K562 (cell line): Measurements from ENCODE around the gene PES1. TPM values are rescaled to one million over a fixed set of nuclear protein-coding genes. Genes with fewer than 3 reads are reported as not detected.
A peak's percentile ranks its signal among the peaks of the same experiment; 100 is the strongest.

Experiments
- BCL6 ChIP-seq: fragments of 250-450 bp; sonication (Bioruptor Pico); IDR thresholded peaks from 2 replicates; pipeline ENCODE4 v1.4.0; 2020
- FOXA3 ChIP-seq, 2 experiments: fragments of 450-650 bp in 1 of 2; sonication (generic) in 1 of 2; formaldehyde crosslinking; IDR thresholded peaks in 1 of 2; conservative IDR thresholded peaks in 1 of 2; 2 replicates each; pipeline versions ENCODE4 v1.4.0 to v1.8.0; 2020 to 2022; ENCODE audit warnings: mild to moderate bottlenecking in 2 of 2, missing genetic modification reagents in 1 of 2
- HMGXB4 ChIP-seq: sonication (generic); formaldehyde crosslinking; IDR thresholded peaks from 2 replicates; pipeline ENCODE4 v1.8.1; 2023; ENCODE audit warnings: mild to moderate bottlenecking, missing genetic modification reagents
- HSF4 ChIP-seq: fragments of 250-450 bp; sonication (Bioruptor Pico); IDR thresholded peaks from 2 replicates; pipeline ENCODE4 v2.1.2; 2022; ENCODE audit warnings: mild to moderate bottlenecking, moderate library complexity, borderline replicate concordance
- ID3 ChIP-seq, 2 experiments: fragments of 250-450 bp in 1 of 2; fragments of 450-650 bp in 1 of 2; sonication (Bioruptor Pico) in 1 of 2; IDR thresholded peaks; 2 replicates each; pipeline versions ENCODE4 v1.6.1 to v1.8.0; 2016 to 2021; ENCODE audit warnings: mild to moderate bottlenecking in 2 of 2, moderate library complexity in 2 of 2, missing compliant biosample characterization in 1 of 2, missing genetic modification characterization in 1 of 2
- JUNB ChIP-seq: fragments of 450-650 bp; formaldehyde crosslinking; conservative IDR thresholded peaks from 2 replicates; pipeline ENCODE4 v1.4.0; 2020; ENCODE audit warnings: mild to moderate bottlenecking
- KLF6 ChIP-seq: fragments of 250-450 bp; sonication (Bioruptor Pico); IDR thresholded peaks from 2 replicates; pipeline ENCODE4 v1.4.0; 2020; ENCODE audit warnings: mild to moderate bottlenecking, moderate library complexity, borderline replicate concordance
- MEF2D ChIP-seq: conservative IDR thresholded peaks from 2 replicates; pipeline ENCODE4 v1.6.1; 2016; ENCODE audit warnings: low read depth, missing genetic modification characterization, missing compliant biosample characterization
- POLR2A ChIP-seq: fragments of 450-650 bp; conservative IDR thresholded peaks from 2 replicates; pipeline ENCODE4 v1.6.1; 2016
- ZBTB12 ChIP-seq: fragments of 250-450 bp; sonication (Bioruptor Pico); IDR thresholded peaks from 2 replicates; pipeline ENCODE4 v1.4.0; 2020
- ZNF133 ChIP-seq: fragments of 250-450 bp; sonication (Bioruptor Pico); IDR thresholded peaks from 2 replicates; pipeline ENCODE4 v1.4.0; 2020; ENCODE audit warnings: mild to moderate bottlenecking
- ZNF175 ChIP-seq: fragments of 200-800 bp; sonication (Bioruptor generic); IDR thresholded peaks from 2 replicates; pipeline ENCODE4 v1.6.1; 2016; ENCODE audit warnings: low read depth, mild to moderate bottlenecking, missing genetic modification characterization, missing compliant biosample characterization
- ZNF184 ChIP-seq: sonication (generic); formaldehyde crosslinking; IDR thresholded peaks from 2 replicates; pipeline ENCODE4 v1.5.0; 2020; ENCODE audit warnings: missing genetic modification reagents
- ZNF449 ChIP-seq: fragments of 250-450 bp; sonication (Bioruptor Pico); IDR thresholded peaks from 2 replicates; pipeline ENCODE4 v1.8.0; 2022; ENCODE audit warnings: moderate library complexity, mild to moderate bottlenecking, inconsistent platforms
- ZNF79 ChIP-seq: fragments of 250-450 bp; sonication (Bioruptor Pico); IDR thresholded peaks from 2 replicates; pipeline ENCODE4 v1.4.0; 2020; ENCODE audit warnings: low read depth, mild to moderate bottlenecking, moderate library complexity
- polyA plus RNA-seq, 8 experiments: library from polyadenylated mRNA; depleted of rRNA in 4 of 8; stranded (reverse) in 5 of 8; unstranded in 3 of 8; fragments of >200 nt; fragmentation: Nextera tagmentation in 2 of 8; fragmentation: Illumina TruSeq in 1 of 8; extraction: Ambion mirVana in 2 of 8; extraction: Trizol in 1 of 8; gene quantifications; 2 replicates each; pipeline versions ENCODE4 v1.2.1 to v1.2.3, GENCODE V29; 2011 to 2014; ENCODE audit warnings: inconsistent platforms in 1 of 8, missing spikeins in 1 of 8
- total RNA-seq, 7 experiments: library from RNA; depleted of rRNA in 6 of 7; stranded (reverse); fragments of >200 nt in 6 of 7; fragmentation: Illumina TruSeq in 2 of 7; extraction: Trizol in 2 of 7; gene quantifications; 2 replicates each; pipeline versions ENCODE4 v1.2.1 to v1.2.3, GENCODE V29; 2011 to 2021; ENCODE audit warnings: low replicate concordance in 1 of 7
- TF ChIP-seq, protein P1 (sequence below): fragments of 450-650 bp; conservative IDR thresholded peaks from 2 replicates; pipeline ENCODE4 v1.6.1; 2016; ENCODE audit warnings: missing genetic modification characterization, low read depth, mild to moderate bottlenecking, missing compliant biosample characterization, moderate library complexity
- TF ChIP-seq, protein P2 (sequence below): fragments of 450-650 bp; formaldehyde crosslinking; IDR thresholded peaks from 2 replicates; pipeline ENCODE4 v1.4.0; 2020; ENCODE audit warnings: mild to moderate bottlenecking, moderate library complexity
- TF ChIP-seq, protein P3 (sequence below): fragments of 250-450 bp; sonication (Bioruptor Pico); IDR thresholded peaks from 2 replicates; pipeline ENCODE4 v1.5.0; 2021

PES1 gene
- total and polyA plus RNA-seq, 9 of the 15 experiments (the other 6 are each of a cell fraction or from before 2014, with no cell fraction given): 6.5 to 158 (median 94.3) TPM

DNA sequence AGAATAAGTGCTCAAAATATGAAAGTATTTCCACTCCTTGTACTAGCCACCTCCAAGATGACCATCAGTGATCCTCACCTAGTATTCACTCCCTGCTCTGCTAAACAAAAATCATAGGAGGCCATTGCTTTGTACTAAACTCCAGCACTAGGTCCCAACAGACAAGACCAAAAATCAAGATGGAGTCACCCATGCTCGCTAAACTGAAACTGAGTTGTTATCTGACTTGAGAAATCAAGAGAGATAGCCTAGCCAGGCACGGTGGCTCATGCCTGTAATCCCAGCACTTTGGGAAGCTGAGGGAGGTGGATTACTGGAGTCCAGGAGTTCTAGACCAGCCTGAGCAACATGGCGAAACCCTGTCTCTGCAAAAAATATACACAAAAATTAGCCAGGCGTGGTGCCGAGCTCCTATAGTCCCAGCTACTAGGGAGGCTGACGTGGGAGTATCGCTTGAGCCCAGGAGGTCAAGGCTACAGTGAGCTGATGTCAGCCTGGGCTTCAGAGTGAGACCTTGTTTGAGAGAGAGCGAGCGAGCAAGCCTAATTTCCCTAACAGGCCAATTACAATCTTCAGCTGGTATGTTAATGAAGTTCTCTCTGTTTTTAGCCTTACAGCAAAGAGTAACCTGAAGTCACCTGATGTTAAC lies 54.5 kb downstream of the PES1 start (continued):
- TF ChIP-seq ZNF175 (peak; percentile 91), POLR2A (no peak), ZNF184 (CRISPR knock-in tag) (no peak), ZBTB12 (CRISPR knock-in tag) (0 out of 2 replicates have a peak, but pooled peaks have one; percentile 34), ID3 (CRISPR knock-in tag; IDR thresholded peaks at IDR 0.05) (peak; percentile 55; the same call in 1 of the 2 replicates), ID3 (tag; IDR thresholded peaks at IDR 0.05) (peak; percentile 89), ZNF449 (CRISPR knock-in tag) (peak; percentile 70; the same call in 1 of the 2 replicates), MEF2D (tag) (peak; percentile 86), HMGXB4 (CRISPR knock-in tag) (no peak), HSF4 (CRISPR knock-in tag) (peak; percentile 47; the same call in 1 of the 2 replicates), KLF6 (CRISPR knock-in tag) (peak; percentile 79; the same call in 1 of the 2 replicates), BCL6 (peak; percentile 50; the same call in 1 of the 2 replicates), JUNB (CRISPR knock-in tag) (no peak), ZNF79 (CRISPR knock-in tag) (peak; percentile 59; the same call in 1 of the 2 replicates), ZNF133 (CRISPR knock-in tag) (no peak), FOXA3 (CRISPR knock-in tag; conservative IDR thresholded peaks at IDR 0.05 in 1 of 2, IDR thresholded peaks at IDR 0.05 in 1 of 2) (no peak)
- TF ChIP-seq, protein P1, sequence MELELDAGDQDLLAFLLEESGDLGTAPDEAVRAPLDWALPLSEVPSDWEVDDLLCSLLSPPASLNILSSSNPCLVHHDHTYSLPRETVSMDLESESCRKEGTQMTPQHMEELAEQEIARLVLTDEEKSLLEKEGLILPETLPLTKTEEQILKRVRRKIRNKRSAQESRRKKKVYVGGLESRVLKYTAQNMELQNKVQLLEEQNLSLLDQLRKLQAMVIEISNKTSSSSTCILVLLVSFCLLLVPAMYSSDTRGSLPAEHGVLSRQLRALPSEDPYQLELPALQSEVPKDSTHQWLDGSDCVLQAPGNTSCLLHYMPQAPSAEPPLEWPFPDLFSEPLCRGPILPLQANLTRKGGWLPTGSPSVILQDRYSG (tag): peak; percentile 93
- TF ChIP-seq, protein P2, sequence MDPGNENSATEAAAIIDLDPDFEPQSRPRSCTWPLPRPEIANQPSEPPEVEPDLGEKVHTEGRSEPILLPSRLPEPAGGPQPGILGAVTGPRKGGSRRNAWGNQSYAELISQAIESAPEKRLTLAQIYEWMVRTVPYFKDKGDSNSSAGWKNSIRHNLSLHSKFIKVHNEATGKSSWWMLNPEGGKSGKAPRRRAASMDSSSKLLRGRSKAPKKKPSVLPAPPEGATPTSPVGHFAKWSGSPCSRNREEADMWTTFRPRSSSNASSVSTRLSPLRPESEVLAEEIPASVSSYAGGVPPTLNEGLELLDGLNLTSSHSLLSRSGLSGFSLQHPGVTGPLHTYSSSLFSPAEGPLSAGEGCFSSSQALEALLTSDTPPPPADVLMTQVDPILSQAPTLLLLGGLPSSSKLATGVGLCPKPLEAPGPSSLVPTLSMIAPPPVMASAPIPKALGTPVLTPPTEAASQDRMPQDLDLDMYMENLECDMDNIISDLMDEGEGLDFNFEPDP (CRISPR knock-in tag): no peak
- TF ChIP-seq, protein P3, sequence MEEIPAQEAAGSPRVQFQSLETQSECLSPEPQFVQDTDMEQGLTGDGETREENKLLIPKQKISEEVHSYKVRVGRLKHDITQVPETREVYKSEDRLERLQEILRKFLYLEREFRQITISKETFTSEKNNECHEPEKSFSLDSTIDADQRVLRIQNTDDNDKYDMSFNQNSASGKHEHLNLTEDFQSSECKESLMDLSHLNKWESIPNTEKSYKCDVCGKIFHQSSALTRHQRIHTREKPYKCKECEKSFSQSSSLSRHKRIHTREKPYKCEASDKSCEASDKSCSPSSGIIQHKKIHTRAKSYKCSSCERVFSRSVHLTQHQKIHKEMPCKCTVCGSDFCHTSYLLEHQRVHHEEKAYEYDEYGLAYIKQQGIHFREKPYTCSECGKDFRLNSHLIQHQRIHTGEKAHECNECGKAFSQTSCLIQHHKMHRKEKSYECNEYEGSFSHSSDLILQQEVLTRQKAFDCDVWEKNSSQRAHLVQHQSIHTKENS (CRISPR knock-in tag): no peak
